Right atrium auricular region (tissue), 2 donors: Measurements from ENCODE around the gene PLA2G6. TPM values are rescaled to one million over a fixed set of nuclear protein-coding genes. Genes with fewer than 3 reads are reported as not detected.
A peak's percentile ranks its signal among the peaks of the same experiment; 100 is the strongest.

Source experiments
- DNase-seq: peaks from one replicate; pipeline ENCODE4 v3.0.0-alpha.2; 2019; ENCODE audit warnings: low spot score
- H3K27ac ChIP-seq, 2 donors: fragments of 200-600 bp; sonication (generic); 1 replicate in 1 of 2; 2 replicates in 1 of 2; pipeline ENCODE4 v1.5.1; 2016 to 2019
- H3K27me3 ChIP-seq, 2 donors: fragments of 200-600 bp; sonication (generic); one replicate each; pipeline versions ENCODE4 v1.5.1 to v1.6.0; 2017 to 2019
- H3K36me3 ChIP-seq: fragments of 200-600 bp; sonication (generic); one replicate; pipeline ENCODE4 v1.5.1; 2016
- H3K4me1 ChIP-seq, 2 donors: fragments of 200-600 bp; sonication (generic); one replicate each; pipeline versions ENCODE4 v1.5.1 to v1.6.0; 2017 to 2019
- H3K4me3 ChIP-seq, 2 donors: fragments of 200-600 bp; sonication (generic); 1 replicate in 1 of 2; 2 replicates in 1 of 2; pipeline ENCODE4 v1.5.1; 2017 to 2019; ENCODE audit warnings: mild to moderate bottlenecking in 1 of 2, moderate library complexity in 1 of 2
- H3K9me3 ChIP-seq, 2 donors: fragments of 200-600 bp; sonication (generic); one replicate each; pipeline ENCODE4 v1.5.1; 2019
- total RNA-seq, 2 donors: library from RNA; depleted of rRNA; stranded (reverse); fragments of >200 nt; gene quantifications; one replicate each; pipeline ENCODE4 v1.1.0, GENCODE V29; 2016
- TF ChIP-seq, protein P1 (sequence below), 2 donors: fragments of 200-600 bp; sonication (generic); IDR thresholded peaks; one replicate each; pipeline ENCODE4 v1.5.1; 2019; ENCODE audit warnings: antibody characterized with exemption in 2 of 2

PLA2G6 gene
- total RNA-seq, 2 donors from 2014 or later: 9.0 to 15.6 TPM

DNA sequence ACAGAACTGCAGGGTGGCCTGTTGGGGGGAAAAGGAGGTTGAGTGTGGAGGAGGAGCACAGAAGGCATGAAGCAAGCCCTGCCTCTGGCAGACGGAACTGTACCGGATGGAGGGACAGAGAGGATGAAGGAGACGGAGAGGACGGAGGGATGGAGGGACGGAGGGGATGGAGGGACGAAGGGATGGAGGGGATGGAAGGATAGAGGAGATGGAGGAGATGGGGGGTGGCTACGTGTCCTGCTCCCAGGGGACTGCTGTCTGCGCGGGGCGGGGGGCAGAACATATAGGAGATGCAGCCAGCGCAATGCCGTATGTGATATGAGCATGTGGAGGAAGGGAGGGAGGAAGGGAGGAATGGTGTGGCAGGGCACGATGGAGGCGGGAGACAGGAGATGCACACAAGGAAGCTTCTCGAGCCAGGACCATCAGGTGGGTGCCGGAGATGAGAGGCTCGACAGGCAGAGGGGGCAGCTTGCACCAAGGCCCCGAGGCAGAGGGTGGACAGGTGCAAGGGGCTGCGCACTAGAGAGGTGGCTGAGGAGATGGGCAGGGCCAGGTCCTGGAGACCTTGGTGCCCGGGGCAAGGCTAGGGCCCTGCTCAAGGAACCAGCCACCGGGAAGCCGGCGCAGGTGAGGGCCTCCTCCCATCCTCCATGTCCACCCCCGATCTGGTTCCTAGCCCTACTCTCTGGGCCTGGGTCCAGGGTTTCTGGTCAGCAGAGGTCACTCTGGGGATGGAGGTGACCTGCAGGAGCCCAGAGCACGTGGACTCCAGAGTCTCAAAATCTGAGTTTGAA, 45.4 kb upstream of the PLA2G6 start:
- H3K9me3 ChIP-seq: no peaks in the 10 kb centered on the region
- H3K4me1 ChIP-seq: peaks cover 0 to 35% of the 10 kb centered on the region in 2 donors
- no peak for DNase-seq
- H3K36me3 ChIP-seq: peaks cover 72% of the 10 kb centered on the region
- H3K27me3 ChIP-seq: no peaks in the 10 kb centered on the region
- peak overlapping the region; percentile 72 to 87 for H3K27ac ChIP-seq
- H3K4me3 ChIP-seq: no peak overlapping the region
- TF ChIP-seq, protein P1, sequence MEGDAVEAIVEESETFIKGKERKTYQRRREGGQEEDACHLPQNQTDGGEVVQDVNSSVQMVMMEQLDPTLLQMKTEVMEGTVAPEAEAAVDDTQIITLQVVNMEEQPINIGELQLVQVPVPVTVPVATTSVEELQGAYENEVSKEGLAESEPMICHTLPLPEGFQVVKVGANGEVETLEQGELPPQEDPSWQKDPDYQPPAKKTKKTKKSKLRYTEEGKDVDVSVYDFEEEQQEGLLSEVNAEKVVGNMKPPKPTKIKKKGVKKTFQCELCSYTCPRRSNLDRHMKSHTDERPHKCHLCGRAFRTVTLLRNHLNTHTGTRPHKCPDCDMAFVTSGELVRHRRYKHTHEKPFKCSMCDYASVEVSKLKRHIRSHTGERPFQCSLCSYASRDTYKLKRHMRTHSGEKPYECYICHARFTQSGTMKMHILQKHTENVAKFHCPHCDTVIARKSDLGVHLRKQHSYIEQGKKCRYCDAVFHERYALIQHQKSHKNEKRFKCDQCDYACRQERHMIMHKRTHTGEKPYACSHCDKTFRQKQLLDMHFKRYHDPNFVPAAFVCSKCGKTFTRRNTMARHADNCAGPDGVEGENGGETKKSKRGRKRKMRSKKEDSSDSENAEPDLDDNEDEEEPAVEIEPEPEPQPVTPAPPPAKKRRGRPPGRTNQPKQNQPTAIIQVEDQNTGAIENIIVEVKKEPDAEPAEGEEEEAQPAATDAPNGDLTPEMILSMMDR (IDR thresholded peaks at IDR 0.05): no peak

DNA sequence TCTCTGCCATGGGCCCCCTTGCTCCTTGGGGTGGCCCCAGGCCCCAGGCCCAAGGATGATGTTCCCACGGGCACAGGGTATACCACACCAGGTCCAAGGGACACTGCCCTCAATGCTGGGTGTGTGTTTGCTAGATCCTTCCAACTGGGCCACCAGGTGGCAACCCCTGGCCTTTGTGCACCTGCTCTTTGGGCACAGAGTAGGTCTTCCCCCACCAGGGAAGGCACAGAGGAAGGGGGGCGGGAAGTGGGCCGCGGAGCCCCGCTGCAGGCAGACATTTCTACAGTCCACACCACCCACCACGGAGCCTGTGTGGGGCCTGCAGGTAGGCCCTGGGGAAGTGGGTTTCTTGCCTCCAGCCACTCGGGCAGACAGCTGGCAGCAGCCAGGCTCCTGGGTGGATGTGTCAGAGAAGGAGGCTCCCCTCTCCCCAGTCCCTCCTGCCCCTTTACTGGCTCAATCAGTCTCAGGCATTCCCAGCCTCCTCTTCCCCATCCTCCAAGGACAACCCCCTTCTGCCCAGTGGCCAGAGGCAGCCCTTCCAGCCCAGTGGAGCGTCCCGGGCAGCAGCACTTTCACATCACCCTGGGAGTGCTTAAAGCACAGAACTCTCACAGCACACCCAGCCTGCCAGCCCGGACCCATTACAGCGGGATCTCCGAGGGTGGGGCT, 41.8 kb upstream of the PLA2G6 start:
- TF ChIP-seq, protein P1 (IDR thresholded peaks at IDR 0.05): no peak
- peaks cover 61% of the 10 kb centered on the region for H3K36me3 ChIP-seq
- H3K27ac ChIP-seq: peak overlapping the region in 1 of 2 donors; percentile 19
- no peak overlapping the region for H3K4me3 ChIP-seq
- H3K27me3 ChIP-seq: no peaks in the 10 kb centered on the region
- DNase-seq: no peak
- peaks cover 0 to 42% of the 10 kb centered on the region in 2 donors for H3K4me1 ChIP-seq
- no peaks in the 10 kb centered on the region for H3K9me3 ChIP-seq

DNA sequence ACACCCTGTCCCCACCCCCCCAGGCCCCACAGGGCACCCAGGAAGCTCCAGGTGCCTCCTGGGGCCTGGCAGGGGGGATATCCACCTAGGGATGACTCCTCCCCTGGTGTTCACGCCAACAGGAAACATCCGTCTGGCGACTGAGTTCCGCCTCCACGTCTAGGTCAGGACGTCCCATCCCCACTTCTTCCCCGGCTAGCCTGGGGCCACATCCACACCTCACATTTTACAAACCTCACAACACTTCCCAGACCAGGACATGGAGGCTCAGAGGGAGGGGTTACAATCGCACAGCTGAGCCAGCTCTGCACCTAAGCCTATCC, 41.1 kb upstream of the PLA2G6 start:
- no peaks in the 10 kb centered on the region for H3K27me3 ChIP-seq
- no peaks in the 10 kb centered on the region for H3K9me3 ChIP-seq
- no peak overlapping the region for H3K4me3 ChIP-seq
- H3K27ac ChIP-seq: peak overlapping the region in 1 of 2 donors; percentile 19
- TF ChIP-seq, protein P1 (IDR thresholded peaks at IDR 0.05): no peak
- peaks cover 54% of the 10 kb centered on the region for H3K36me3 ChIP-seq
- DNase-seq: no peak
- peaks cover 0 to 42% of the 10 kb centered on the region in 2 donors for H3K4me1 ChIP-seq

DNA sequence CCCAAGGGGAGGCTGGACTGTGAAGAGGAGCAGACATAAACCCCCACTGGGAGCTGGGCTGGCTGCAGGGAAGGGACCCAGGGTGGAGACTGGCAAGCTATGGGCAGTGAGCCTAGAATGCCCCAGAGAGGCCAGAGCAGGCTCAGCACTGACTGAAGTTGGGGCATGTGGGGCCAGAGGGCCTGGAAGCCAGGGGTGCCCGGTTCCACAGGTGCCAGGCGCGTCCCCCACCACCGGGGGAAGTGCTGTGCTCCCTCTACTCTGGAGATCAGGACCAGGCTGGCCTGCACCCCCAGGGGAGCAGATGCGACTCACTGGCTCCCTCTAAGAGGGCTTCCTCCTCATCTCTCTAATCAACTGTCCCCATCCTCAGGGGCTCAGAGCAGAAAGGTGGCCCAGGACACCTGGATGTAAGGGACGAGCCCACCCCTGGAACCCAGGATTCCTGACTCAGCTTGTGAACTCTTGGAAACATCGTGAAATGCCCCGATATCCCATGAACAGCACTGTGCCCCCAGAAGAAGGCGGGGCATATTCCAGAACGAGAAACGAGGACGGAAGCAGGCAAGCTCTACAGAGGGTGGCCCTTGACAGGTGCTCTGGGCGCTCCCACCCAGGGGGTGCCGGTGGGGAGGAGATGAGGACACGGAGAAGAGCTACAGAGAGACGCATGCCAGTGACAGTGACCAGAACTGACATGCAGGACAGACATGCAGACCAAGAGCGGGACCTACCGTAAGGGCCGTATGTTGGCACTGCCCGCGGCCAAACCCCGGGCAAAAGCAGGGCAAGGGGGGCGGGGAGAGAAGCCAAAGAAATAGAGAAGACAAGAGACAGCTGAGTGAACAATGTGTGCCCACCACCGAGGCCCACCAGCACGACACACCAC, 40.5 kb upstream of the PLA2G6 start:
- H3K9me3 ChIP-seq: no peaks in the 10 kb centered on the region
- H3K4me1 ChIP-seq: peaks cover 0 to 37% of the 10 kb centered on the region in 2 donors
- H3K4me3 ChIP-seq: no peak overlapping the region
- no peak for DNase-seq
- no peaks in the 10 kb centered on the region for H3K27me3 ChIP-seq
- peaks cover 48% of the 10 kb centered on the region for H3K36me3 ChIP-seq
- TF ChIP-seq, protein P1 (IDR thresholded peaks at IDR 0.05): no peak
- peak overlapping the region in 1 of 2 donors; percentile 16 for H3K27ac ChIP-seq

DNA sequence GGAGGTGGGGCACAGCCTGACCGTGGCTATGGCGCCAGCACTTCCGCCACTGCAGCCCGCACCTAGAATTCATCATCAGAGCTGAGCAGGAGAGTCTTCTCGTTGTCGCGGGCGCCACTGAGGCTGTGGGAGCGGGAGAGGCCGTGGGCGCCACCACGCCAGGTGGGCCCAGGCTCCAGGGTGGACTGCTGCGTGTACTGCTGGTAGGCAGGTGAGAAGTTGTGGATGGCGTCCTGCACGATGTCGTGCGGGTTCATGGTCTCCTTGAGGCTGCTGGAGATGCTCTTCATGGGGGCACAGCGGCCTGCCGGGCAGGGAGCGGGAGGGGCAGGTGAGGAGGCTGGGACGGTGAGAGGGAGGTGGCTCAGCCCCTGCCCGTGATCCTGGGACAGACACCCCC, 39.8 kb upstream of the PLA2G6 start:
- Histone ChIP-seq H3K4me1 (peaks cover 0 to 36% of the 10 kb centered on the region in 2 donors), H3K9me3 (no peaks in the 10 kb centered on the region), H3K36me3 (peaks cover 41% of the 10 kb centered on the region), H3K27me3 (no peaks in the 10 kb centered on the region), H3K27ac (peak overlapping the region in 1 of 2 donors; percentile 91), H3K4me3 (no peak overlapping the region)
- TF ChIP-seq, protein P1 (IDR thresholded peaks at IDR 0.05): no peak
- DNase-seq: no peak
